Measurements from ENCODE around the gene DPP10. TPM values are rescaled to one million over a fixed set of nuclear protein-coding genes. Genes with fewer than 3 reads are reported as not detected.

Gene DPP10
- total RNA-seq, 1 experiment from 2014 or later, result not detected

- Mint-ChIP-seq H3K4me3 (ENCODE audit: low read depth, unreplicated experiment) (no peak overlapping the region), H3K36me3 (ENCODE audit: insufficient read depth, unreplicated experiment) (no peaks in the 10 kb centered on the region), H3K27me3 (ENCODE audit: unreplicated experiment) (no peaks in the 10 kb centered on the region), H3K4me1 (ENCODE audit: low read depth, unreplicated experiment) (no peaks in the 10 kb centered on the region), H3K9me3 (ENCODE audit: low read depth, unreplicated experiment) (peaks cover 13% of the 10 kb centered on the region), H3K27ac (ENCODE audit: unreplicated experiment) (no peak overlapping the region)
- no TSS peak for BruUV-seq (replicated peaks)
- no peak for DNase-seq
- no peak for TF ChIP-seq CTCF (IDR thresholded peaks at IDR 0.05; ENCODE audit: unreplicated experiment)
- CTCF ChIA-PET, result no interaction called here
- intact Hi-C loops (cut with micrococcal nuclease; ENCODE audit: unreplicated experiment), result no loop called here
Measured at GRCh38 chr2:115292742-115293141, 850.3 kb downstream of the DPP10 start.

GRCh38 chr2:115294999-115295398, 852.6 kb downstream of the DPP10 start:
- H3K4me3 Mint-ChIP-seq (ENCODE audit: low read depth, unreplicated experiment), result no peak overlapping the region
- H3K9me3 Mint-ChIP-seq (ENCODE audit: low read depth, unreplicated experiment), result peaks cover 8% of the 10 kb centered on the region
- no peak for DNase-seq
- TF ChIP-seq CTCF (IDR thresholded peaks at IDR 0.05; ENCODE audit: unreplicated experiment), result no peak
- no peaks in the 10 kb centered on the region for H3K36me3 Mint-ChIP-seq (ENCODE audit: insufficient read depth, unreplicated experiment)
- H3K4me1 Mint-ChIP-seq (ENCODE audit: low read depth, unreplicated experiment), result no peaks in the 10 kb centered on the region
- CTCF ChIA-PET, result no interaction called here
- no TSS peak for BruUV-seq (replicated peaks)
- no peaks in the 10 kb centered on the region for H3K27me3 Mint-ChIP-seq (ENCODE audit: unreplicated experiment)
- intact Hi-C loops (cut with micrococcal nuclease; ENCODE audit: unreplicated experiment), result no loop called here
- no peak overlapping the region for H3K27ac Mint-ChIP-seq (ENCODE audit: unreplicated experiment)

GRCh38 chr2:115297056-115297455, 854.6 kb downstream of the DPP10 start:
- BruUV-seq (replicated peaks), result no TSS peak
- CTCF ChIA-PET, result no interaction called here
- Mint-ChIP-seq H3K9me3 (ENCODE audit: low read depth, unreplicated experiment) (peaks cover 12% of the 10 kb centered on the region), H3K27ac (ENCODE audit: unreplicated experiment) (no peak overlapping the region), H3K4me1 (ENCODE audit: low read depth, unreplicated experiment) (no peaks in the 10 kb centered on the region), H3K4me3 (ENCODE audit: low read depth, unreplicated experiment) (no peak overlapping the region), H3K36me3 (ENCODE audit: insufficient read depth, unreplicated experiment) (no peaks in the 10 kb centered on the region), H3K27me3 (ENCODE audit: unreplicated experiment) (no peaks in the 10 kb centered on the region)
- intact Hi-C loops (cut with micrococcal nuclease; ENCODE audit: unreplicated experiment), result no loop called here
- DNase-seq, result no peak
- no peak for TF ChIP-seq CTCF (IDR thresholded peaks at IDR 0.05; ENCODE audit: unreplicated experiment)

- no peak for TF ChIP-seq CTCF (IDR thresholded peaks at IDR 0.05; ENCODE audit: unreplicated experiment)
- no peaks in the 10 kb centered on the region for H3K36me3 Mint-ChIP-seq (ENCODE audit: insufficient read depth, unreplicated experiment)
- intact Hi-C loops (cut with micrococcal nuclease; ENCODE audit: unreplicated experiment), result no loop called here
- no peaks in the 10 kb centered on the region for H3K27me3 Mint-ChIP-seq (ENCODE audit: unreplicated experiment)
- BruUV-seq (replicated peaks), result no TSS peak
- H3K4me3 Mint-ChIP-seq (ENCODE audit: low read depth, unreplicated experiment), result no peak overlapping the region
- no peak for DNase-seq
- no peaks in the 10 kb centered on the region for H3K4me1 Mint-ChIP-seq (ENCODE audit: low read depth, unreplicated experiment)
- CTCF ChIA-PET, result no interaction called here
- H3K27ac Mint-ChIP-seq (ENCODE audit: unreplicated experiment), result no peak overlapping the region
- H3K9me3 Mint-ChIP-seq (ENCODE audit: low read depth, unreplicated experiment), result peaks cover 9% of the 10 kb centered on the region
Measured at GRCh38 chr2:115299199-115299598, 856.8 kb downstream of the DPP10 start.

- Mint-ChIP-seq H3K9me3 (ENCODE audit: low read depth, unreplicated experiment) (peaks cover 12% of the 10 kb centered on the region), H3K27ac (ENCODE audit: unreplicated experiment) (no peak overlapping the region), H3K4me1 (ENCODE audit: low read depth, unreplicated experiment) (no peaks in the 10 kb centered on the region), H3K4me3 (ENCODE audit: low read depth, unreplicated experiment) (no peak overlapping the region), H3K27me3 (ENCODE audit: unreplicated experiment) (no peaks in the 10 kb centered on the region), H3K36me3 (ENCODE audit: insufficient read depth, unreplicated experiment) (no peaks in the 10 kb centered on the region)
- no peak for TF ChIP-seq CTCF (IDR thresholded peaks at IDR 0.05; ENCODE audit: unreplicated experiment)
- intact Hi-C loops (cut with micrococcal nuclease; ENCODE audit: unreplicated experiment), result no loop called here
- CTCF ChIA-PET, result no interaction called here
- no peak for DNase-seq
- no TSS peak for BruUV-seq (replicated peaks)
Measured at GRCh38 chr2:115305712-115306111, 863.3 kb downstream of the DPP10 start.
